ENCODE measurements around the gene TPRA1.

GRCh38 chr3:127624063-127624462, 33.5 kb upstream of the TPRA1 start:
- no peak for TF ChIP-seq TAF1 (IDR thresholded peaks at IDR 0.05; ENCODE audit: borderline replicate concordance, low read depth, low read length)
- no peak for TF ChIP-seq POLR2A (IDR thresholded peaks at IDR 0.05; ENCODE audit: low read depth, low read length)
- TF ChIP-seq POLR2AphosphoS5 (IDR thresholded peaks at IDR 0.05; ENCODE audit: low read depth, low read length) = no peak

All from GM12892 (cell line).